Measurements from ENCODE around the gene PIMREG. TPM values are rescaled to one million over a fixed set of nuclear protein-coding genes. Genes with fewer than 3 reads are reported as not detected.

The PIMREG gene
- polyA plus RNA-seq, 1 donor (not counting 4 experiments of a cell fraction or from before 2014, with no cell fraction given) = 7.5 TPM

DNA sequence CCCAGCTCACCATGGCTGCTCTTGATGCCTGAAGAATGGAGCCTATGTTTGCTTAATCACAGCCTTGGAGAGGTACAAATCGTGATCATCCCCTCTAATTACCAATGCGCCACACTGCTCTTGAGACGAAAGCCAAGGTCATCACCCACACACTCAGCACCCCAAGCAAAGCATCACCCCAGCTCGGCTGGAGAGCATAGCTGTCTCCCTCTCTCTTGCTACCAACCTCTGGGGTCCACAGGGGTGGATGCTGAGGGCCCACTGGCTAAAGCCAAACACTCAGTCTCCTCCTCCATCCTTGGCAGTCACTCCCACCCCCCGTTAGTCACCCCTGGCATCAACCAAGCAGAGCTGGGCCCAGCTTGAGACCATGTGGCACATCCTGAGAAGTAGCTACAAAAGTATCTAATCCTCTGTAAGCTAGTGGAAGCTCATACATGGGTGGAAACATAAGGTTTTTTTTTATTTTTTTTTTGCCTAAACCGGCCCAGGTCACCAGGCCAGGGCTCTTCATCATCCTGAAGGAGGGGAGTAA lies 44.8 kb downstream of the PIMREG start:
- FAIRE-seq (no peak), DNase-seq (ENCODE audit: low read depth, low spot score) (no peak)
- dilution Hi-C loops (cut with MboI; ENCODE audit: extremely low pct_ligation_motif_present, low sequenced_read_pairs) = no loop called here
- Histone ChIP-seq H4K20me1 (ENCODE audit: control insufficient read depth, extremely low read depth, insufficient read depth, low read length) (no peaks in the 10 kb centered on the region), H3K79me2 (ENCODE audit: control insufficient read depth, insufficient read depth, low read length) (no peaks in the 10 kb centered on the region), H3K4me1 (ENCODE audit: control insufficient read depth, extremely low read depth, insufficient read depth, low read length) (peaks cover 3% of the 10 kb centered on the region), H3K9ac (ENCODE audit: control insufficient read depth, extremely low read depth, insufficient read depth, low read length) (no peak overlapping the region), H3K9me3 (ENCODE audit: control insufficient read depth, low read depth, low read length) (no peaks in the 10 kb centered on the region), H3K36me3 (ENCODE audit: control insufficient read depth in 2 of 2, extremely low read depth in 1 of 2, insufficient read depth in 2 of 2, low read length in 2 of 2) (peaks cover 0 to 4% of the 10 kb centered on the region in 2 experiments), H2AFZ (ENCODE audit: control insufficient read depth, low read length) (no peak overlapping the region), H3K9me1 (ENCODE audit: control insufficient read depth, extremely low read depth, insufficient read depth, low read length) (no peaks in the 10 kb centered on the region), H3K4me3 (ENCODE audit: control insufficient read depth in 2 of 3, extremely low read depth in 1 of 3, insufficient read depth in 2 of 3, low read depth in 1 of 3, low read length in 3 of 3) (no peak overlapping the region), H3K27me3 (ENCODE audit: control insufficient read depth, extremely low read depth, insufficient read depth, low read length) (no peaks in the 10 kb centered on the region), H3K4me2 (ENCODE audit: control insufficient read depth, extremely low read depth, insufficient read depth, low read depth, low read length) (no peak overlapping the region), H3K27ac (ENCODE audit: control insufficient read depth, insufficient read depth, low read length) (no peak overlapping the region)
- TF ChIP-seq EZH2 (IDR thresholded peaks at IDR 0.05; ENCODE audit: low read length) = no peak

DNA sequence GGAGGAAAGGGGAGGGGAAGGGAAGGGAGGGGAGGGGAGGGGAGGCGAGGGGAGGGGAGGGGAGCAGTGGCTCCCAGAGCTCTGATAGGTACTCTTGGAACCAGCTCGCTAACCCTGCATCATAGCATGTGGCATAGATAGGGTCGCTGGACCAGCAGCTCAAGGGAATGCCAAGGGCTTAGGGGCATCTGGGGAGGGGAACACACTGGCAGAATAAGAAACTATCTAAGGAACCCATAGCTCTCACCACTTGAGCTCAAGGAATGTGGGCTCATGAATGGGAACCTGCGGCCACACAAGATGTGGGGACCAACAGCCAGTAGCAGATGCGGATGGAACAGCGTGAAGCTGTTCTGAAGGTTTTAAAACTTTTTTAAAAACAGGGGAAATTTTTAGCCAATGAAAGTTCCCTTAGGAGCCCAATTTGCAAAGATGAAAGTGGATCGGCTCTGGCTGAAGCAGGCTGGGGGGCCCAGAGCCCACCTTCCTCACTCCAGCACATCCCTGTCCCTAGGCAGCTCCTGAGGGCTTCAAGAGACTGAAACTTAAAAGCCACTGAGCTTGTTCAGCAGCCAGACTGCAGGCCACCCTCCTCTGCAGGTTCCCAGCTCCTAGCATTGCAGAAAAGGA lies 46.9 kb downstream of the PIMREG start:
- DNase-seq (ENCODE audit: low read depth, low spot score) = no peak
- dilution Hi-C loops (cut with MboI; ENCODE audit: extremely low pct_ligation_motif_present, low sequenced_read_pairs) = no loop called here
- TF ChIP-seq, protein P1, sequence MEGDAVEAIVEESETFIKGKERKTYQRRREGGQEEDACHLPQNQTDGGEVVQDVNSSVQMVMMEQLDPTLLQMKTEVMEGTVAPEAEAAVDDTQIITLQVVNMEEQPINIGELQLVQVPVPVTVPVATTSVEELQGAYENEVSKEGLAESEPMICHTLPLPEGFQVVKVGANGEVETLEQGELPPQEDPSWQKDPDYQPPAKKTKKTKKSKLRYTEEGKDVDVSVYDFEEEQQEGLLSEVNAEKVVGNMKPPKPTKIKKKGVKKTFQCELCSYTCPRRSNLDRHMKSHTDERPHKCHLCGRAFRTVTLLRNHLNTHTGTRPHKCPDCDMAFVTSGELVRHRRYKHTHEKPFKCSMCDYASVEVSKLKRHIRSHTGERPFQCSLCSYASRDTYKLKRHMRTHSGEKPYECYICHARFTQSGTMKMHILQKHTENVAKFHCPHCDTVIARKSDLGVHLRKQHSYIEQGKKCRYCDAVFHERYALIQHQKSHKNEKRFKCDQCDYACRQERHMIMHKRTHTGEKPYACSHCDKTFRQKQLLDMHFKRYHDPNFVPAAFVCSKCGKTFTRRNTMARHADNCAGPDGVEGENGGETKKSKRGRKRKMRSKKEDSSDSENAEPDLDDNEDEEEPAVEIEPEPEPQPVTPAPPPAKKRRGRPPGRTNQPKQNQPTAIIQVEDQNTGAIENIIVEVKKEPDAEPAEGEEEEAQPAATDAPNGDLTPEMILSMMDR (optimal IDR thresholded peaks at IDR 0.05 in 1 of 3, IDR thresholded peaks at IDR 0.05 in 1 of 3, conservative IDR thresholded peaks at IDR 0.05 in 1 of 3; ENCODE audit: extremely low read depth in 1 of 3, insufficient read depth in 2 of 3, low read length in 3 of 3) = no peak
- no peak for TF ChIP-seq EZH2 (IDR thresholded peaks at IDR 0.05; ENCODE audit: low read length)
- no peaks in the 10 kb centered on the region for H3K9me3 ChIP-seq (ENCODE audit: control insufficient read depth, low read depth, low read length)
- H3K27me3 ChIP-seq (ENCODE audit: control insufficient read depth, extremely low read depth, insufficient read depth, low read length) = no peaks in the 10 kb centered on the region
- H3K9me1 ChIP-seq (ENCODE audit: control insufficient read depth, extremely low read depth, insufficient read depth, low read length) = no peaks in the 10 kb centered on the region
- no peaks in the 10 kb centered on the region for H4K20me1 ChIP-seq (ENCODE audit: control insufficient read depth, extremely low read depth, insufficient read depth, low read length)
- no peaks in the 10 kb centered on the region for H3K79me2 ChIP-seq (ENCODE audit: control insufficient read depth, insufficient read depth, low read length)
- no peak overlapping the region for H2AFZ ChIP-seq (ENCODE audit: control insufficient read depth, low read length)
- H3K4me1 ChIP-seq (ENCODE audit: control insufficient read depth, extremely low read depth, insufficient read depth, low read length) = peaks cover 13% of the 10 kb centered on the region
- no peak for FAIRE-seq
- H3K27ac ChIP-seq (ENCODE audit: control insufficient read depth, insufficient read depth, low read length) = no peak overlapping the region
- no peak overlapping the region for H3K4me2 ChIP-seq (ENCODE audit: control insufficient read depth, extremely low read depth, insufficient read depth, low read depth, low read length)
- no peaks in the 10 kb centered on the region for H3K36me3 ChIP-seq (ENCODE audit: control insufficient read depth in 2 of 2, extremely low read depth in 1 of 2, insufficient read depth in 2 of 2, low read length in 2 of 2)
- H3K4me3 ChIP-seq (ENCODE audit: control insufficient read depth in 2 of 3, extremely low read depth in 1 of 3, insufficient read depth in 2 of 3, low read depth in 1 of 3, low read length in 3 of 3) = no peak overlapping the region
- no peak overlapping the region for H3K9ac ChIP-seq (ENCODE audit: control insufficient read depth, extremely low read depth, insufficient read depth, low read length)
